ENCODE data around the gene MAGI1. TPM values are rescaled to one million over a fixed set of nuclear protein-coding genes. Genes with fewer than 3 reads are reported as not detected.

The MAGI1 gene
- total RNA-seq, 1 donor from 2014 or later: 47.1 TPM

GRCh38 chr3:65635657-65636056 lies 403.1 kb downstream of the MAGI1 start:
- intact Hi-C loops (cut with DNase I): no loop called here
- Histone ChIP-seq H3K9me3 (no peaks in the 10 kb centered on the region), H3K4me3 (no peak overlapping the region), H3K4me1 (no peaks in the 10 kb centered on the region), H3K36me3 (no peaks in the 10 kb centered on the region), H3K27ac (no peak overlapping the region), H3K27me3 (no peaks in the 10 kb centered on the region)
- TF ChIP-seq POLR2A (IDR thresholded peaks at IDR 0.05): no peak
- no peak for TF ChIP-seq CTCF (IDR thresholded peaks at IDR 0.05)
- no peak for TF ChIP-seq POLR2AphosphoS5 (IDR thresholded peaks at IDR 0.05; ENCODE audit: insufficient read depth in 1 of 2, low read depth in 1 of 2)
- DNase-seq (ENCODE audit: extremely low spot score in 2 of 2): no peak

- Histone ChIP-seq H3K27ac (no peak overlapping the region), H3K27me3 (no peaks in the 10 kb centered on the region), H3K4me1 (no peaks in the 10 kb centered on the region), H3K36me3 (no peaks in the 10 kb centered on the region), H3K4me3 (no peak overlapping the region), H3K9me3 (no peaks in the 10 kb centered on the region)
- TF ChIP-seq CTCF (IDR thresholded peaks at IDR 0.05) (no peak), POLR2A (IDR thresholded peaks at IDR 0.05) (no peak), POLR2AphosphoS5 (IDR thresholded peaks at IDR 0.05; ENCODE audit: insufficient read depth in 1 of 2, low read depth in 1 of 2) (no peak)
- intact Hi-C loops (cut with DNase I): no loop called here
- DNase-seq (ENCODE audit: extremely low spot score in 2 of 2): no peak
These were observed 405.6 kb downstream of the MAGI1 start for GRCh38 chr3:65633018-65633638.

GRCh38 chr3:65632414-65632813 lies 406.3 kb downstream of the MAGI1 start:
- Histone ChIP-seq H3K36me3 (no peaks in the 10 kb centered on the region), H3K27me3 (no peaks in the 10 kb centered on the region), H3K4me3 (no peak overlapping the region), H3K4me1 (no peaks in the 10 kb centered on the region), H3K27ac (no peak overlapping the region), H3K9me3 (no peaks in the 10 kb centered on the region)
- no peak for TF ChIP-seq CTCF (IDR thresholded peaks at IDR 0.05)
- intact Hi-C loops (cut with DNase I): no loop called here
- no peak for DNase-seq (ENCODE audit: extremely low spot score in 2 of 2)

- H3K27me3 ChIP-seq: no peaks in the 10 kb centered on the region
- intact Hi-C loops (cut with DNase I): no loop called here
- no peak overlapping the region for H3K4me3 ChIP-seq
- no peaks in the 10 kb centered on the region for H3K36me3 ChIP-seq
- DNase-seq (ENCODE audit: extremely low spot score in 2 of 2): no peak
- H3K27ac ChIP-seq: no peak overlapping the region
- H3K4me1 ChIP-seq: no peaks in the 10 kb centered on the region
- TF ChIP-seq CTCF (IDR thresholded peaks at IDR 0.05) (no peak), POLR2AphosphoS5 (IDR thresholded peaks at IDR 0.05; ENCODE audit: insufficient read depth in 1 of 2, low read depth in 1 of 2) (no peak), POLR2A (IDR thresholded peaks at IDR 0.05) (no peak)
- H3K9me3 ChIP-seq: no peaks in the 10 kb centered on the region
These were observed 409.7 kb downstream of the MAGI1 start for GRCh38 chr3:65628978-65629377.

- no peaks in the 10 kb centered on the region for H3K4me1 ChIP-seq
- no peak overlapping the region for H3K4me3 ChIP-seq
- DNase-seq (ENCODE audit: extremely low spot score in 2 of 2): no peak
- no peak for TF ChIP-seq POLR2A (IDR thresholded peaks at IDR 0.05)
- intact Hi-C loops (cut with DNase I): no loop called here
- no peaks in the 10 kb centered on the region for H3K36me3 ChIP-seq
- H3K27ac ChIP-seq: no peak overlapping the region
- no peaks in the 10 kb centered on the region for H3K9me3 ChIP-seq
- no peaks in the 10 kb centered on the region for H3K27me3 ChIP-seq
These were observed 411.7 kb downstream of the MAGI1 start for GRCh38 chr3:65627062-65627461.

All from vagina (tissue), 2 donors.